Lower leg skin (tissue), 3 donors: ENCODE results near the gene MAN2A2.

Experiments used
- POLR2A ChIP-seq, 2 donors: fragments of 450-650 bp; IDR thresholded peaks; one replicate each; pipeline ENCODE4 v1.6.1; 2016 to 2017; ENCODE audit warnings: antibody characterized with exemption in 2 of 2, mild to moderate bottlenecking in 1 of 2, moderate library complexity in 1 of 2
- TF ChIP-seq, protein P1 (sequence below), 3 donors: fragments of 450-650 bp; IDR thresholded peaks; one replicate each; pipeline ENCODE4 v1.5.1; 2016; ENCODE audit warnings: antibody characterized with exemption in 3 of 3, mild to moderate bottlenecking in 3 of 3, moderate library complexity in 2 of 3

DNA sequence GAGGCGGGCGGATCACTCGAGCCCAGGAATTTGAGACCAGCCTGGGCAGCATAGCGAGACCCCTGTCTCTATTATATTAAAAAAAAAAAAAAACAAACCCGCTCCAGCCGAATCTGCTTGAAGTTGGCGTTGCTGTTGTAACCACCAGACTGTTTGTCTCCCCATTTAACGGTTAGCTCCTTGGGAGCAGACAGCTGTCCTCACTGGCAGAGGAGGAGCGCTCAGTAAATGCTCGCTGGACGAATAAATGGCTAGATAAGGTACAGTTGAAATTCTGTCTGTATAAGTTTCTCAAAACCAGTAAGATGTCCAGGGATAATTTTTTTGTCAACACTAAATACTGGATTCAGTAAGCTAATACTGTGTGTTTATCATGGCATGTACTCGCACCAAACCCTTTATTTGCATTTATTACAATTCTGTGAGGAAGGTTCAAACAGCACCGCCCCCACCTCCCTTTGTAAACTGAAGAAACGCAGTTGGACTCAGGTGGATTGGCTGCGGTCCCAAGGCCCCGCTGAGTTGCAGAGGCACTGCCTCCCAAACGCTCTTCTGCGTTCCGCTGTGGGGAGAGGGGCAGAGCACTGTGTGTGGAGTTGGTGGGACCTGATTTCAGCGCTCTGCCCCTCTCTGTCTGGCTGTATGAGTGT is 52.6 kb downstream of the MAN2A2 start:
- TF ChIP-seq, protein P1, sequence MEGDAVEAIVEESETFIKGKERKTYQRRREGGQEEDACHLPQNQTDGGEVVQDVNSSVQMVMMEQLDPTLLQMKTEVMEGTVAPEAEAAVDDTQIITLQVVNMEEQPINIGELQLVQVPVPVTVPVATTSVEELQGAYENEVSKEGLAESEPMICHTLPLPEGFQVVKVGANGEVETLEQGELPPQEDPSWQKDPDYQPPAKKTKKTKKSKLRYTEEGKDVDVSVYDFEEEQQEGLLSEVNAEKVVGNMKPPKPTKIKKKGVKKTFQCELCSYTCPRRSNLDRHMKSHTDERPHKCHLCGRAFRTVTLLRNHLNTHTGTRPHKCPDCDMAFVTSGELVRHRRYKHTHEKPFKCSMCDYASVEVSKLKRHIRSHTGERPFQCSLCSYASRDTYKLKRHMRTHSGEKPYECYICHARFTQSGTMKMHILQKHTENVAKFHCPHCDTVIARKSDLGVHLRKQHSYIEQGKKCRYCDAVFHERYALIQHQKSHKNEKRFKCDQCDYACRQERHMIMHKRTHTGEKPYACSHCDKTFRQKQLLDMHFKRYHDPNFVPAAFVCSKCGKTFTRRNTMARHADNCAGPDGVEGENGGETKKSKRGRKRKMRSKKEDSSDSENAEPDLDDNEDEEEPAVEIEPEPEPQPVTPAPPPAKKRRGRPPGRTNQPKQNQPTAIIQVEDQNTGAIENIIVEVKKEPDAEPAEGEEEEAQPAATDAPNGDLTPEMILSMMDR (IDR thresholded peaks at IDR 0.05), result no peak
- no peak for TF ChIP-seq POLR2A (IDR thresholded peaks at IDR 0.05)
